ENCODE measurements around the gene RGS6. TPM values are rescaled to one million over a fixed set of nuclear protein-coding genes. Genes with fewer than 3 reads are reported as not detected.

The RGS6 gene
- total RNA-seq, 1 donor from 2014 or later, result 1.1 TPM

DNA sequence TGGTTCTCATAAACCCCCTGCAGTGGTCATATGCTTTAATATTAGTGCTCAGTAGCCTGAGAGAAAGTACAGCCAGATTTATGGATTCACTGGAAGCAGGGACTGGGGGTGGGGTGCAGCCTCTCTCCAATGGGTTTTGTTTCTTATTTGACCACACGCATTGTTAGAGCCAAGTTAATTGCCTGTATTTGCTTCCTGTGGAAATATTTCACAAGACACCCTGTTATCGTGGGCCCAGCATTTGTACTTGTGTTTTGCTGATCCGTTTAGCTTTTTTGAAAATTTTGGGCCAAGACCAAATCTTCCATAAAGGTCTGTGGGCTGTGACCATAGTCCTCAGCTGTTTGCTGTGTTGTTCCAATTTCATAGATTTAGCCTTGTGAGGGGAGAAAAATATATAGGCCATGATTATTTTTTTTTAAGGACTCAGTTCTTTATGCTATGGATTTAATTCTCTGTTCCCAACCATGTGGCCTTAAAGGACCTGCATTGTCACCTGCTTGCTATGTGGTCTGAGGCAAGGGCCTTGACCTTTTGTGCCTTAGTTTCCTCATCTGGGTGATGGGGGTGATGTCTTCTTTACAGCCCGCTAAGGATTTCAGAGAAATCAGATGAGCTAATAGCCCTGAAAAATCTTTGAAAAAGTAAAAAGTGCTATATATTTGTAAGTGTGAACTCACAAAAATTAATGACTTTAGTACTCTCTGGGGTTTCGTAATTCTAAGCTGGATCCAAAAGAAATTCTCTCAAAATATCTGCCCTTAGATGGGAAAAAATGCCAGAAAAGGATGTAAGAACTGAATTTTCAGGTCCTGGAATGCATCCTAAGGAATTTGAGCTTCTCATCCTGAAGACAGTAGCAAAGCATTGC is 591.4 kb downstream of the RGS6 start:
- peak; percentile 21 for DNase-seq (ENCODE audit: low spot score)

GRCh38 chr14:72524295-72524629 is 592.0 kb downstream of the RGS6 start:
- DNase-seq (ENCODE audit: low spot score), result no peak

- no peak for DNase-seq (ENCODE audit: low spot score)
Measured at GRCh38 chr14:72525087-72525915, 593.1 kb downstream of the RGS6 start.

- DNase-seq (ENCODE audit: low spot score), result no peak
Measured at GRCh38 chr14:72527591-72527990, 595.4 kb downstream of the RGS6 start.

GRCh38 chr14:72528059-72528862 is 596.0 kb downstream of the RGS6 start:
- DNase-seq (ENCODE audit: low spot score), result no peak

GRCh38 chr14:72528863-72529175 is 596.6 kb downstream of the RGS6 start:
- DNase-seq (ENCODE audit: low spot score), result no peak

DNA sequence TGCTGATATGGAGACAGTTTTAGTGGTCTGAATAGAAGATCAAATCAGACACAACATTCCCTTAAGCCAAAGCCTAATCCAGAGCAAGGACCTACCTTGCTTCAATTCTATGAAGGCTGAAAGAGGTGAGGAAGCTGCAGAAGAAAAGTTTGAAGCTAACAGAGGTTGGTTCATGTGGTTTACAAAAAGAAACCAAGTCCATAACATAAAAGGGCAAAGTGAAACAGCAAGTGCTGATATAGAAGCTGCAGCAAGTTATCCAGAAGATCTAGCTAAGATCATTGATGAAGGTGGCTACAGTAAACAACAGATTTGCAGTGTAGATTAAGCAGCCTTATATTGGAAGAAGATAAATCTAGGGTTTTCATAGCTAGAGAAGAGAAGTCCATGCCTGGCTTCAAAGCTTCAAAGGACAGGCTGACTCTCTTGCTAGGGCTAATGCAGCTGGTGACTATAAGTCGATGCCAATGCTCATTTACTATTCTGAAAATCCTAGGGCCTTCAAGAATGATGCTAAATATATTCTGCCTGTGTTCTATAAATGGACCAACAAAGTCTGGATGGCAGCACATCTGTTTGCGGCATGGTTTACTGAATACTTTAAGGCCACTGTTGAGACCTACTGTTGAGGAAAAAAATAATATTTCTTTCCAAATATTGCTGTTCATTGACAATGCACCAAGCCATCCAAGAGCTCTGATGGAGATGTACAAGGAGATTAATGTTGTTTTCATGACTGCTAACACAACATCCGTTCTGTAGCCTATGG is 600.6 kb downstream of the RGS6 start:
- DNase-seq (ENCODE audit: low spot score), result no peak

GRCh38 chr14:72535485-72535884 is 603.3 kb downstream of the RGS6 start:
- DNase-seq (ENCODE audit: low spot score), result no peak

DNA sequence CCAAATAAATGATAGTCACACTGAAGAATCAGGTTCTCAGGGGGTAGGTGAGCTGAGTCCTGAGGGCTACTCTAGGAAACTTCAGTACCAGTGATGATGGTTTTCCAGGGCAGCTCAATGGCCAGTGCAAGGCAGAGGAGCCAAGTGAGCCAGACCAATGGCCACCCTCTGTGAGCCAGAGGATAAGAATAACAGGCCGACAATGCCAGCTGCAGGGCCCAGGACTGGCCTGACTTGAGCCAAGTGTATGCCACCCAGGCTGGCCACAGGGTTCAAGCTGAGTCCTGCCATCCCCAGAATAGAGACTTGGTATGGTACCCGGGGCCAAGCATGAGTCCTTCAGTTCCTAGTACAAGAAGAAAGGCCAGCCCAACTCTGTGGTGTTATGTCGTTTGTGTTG is 606.2 kb downstream of the RGS6 start:
- DNase-seq (ENCODE audit: low spot score), result no peak

DNA sequence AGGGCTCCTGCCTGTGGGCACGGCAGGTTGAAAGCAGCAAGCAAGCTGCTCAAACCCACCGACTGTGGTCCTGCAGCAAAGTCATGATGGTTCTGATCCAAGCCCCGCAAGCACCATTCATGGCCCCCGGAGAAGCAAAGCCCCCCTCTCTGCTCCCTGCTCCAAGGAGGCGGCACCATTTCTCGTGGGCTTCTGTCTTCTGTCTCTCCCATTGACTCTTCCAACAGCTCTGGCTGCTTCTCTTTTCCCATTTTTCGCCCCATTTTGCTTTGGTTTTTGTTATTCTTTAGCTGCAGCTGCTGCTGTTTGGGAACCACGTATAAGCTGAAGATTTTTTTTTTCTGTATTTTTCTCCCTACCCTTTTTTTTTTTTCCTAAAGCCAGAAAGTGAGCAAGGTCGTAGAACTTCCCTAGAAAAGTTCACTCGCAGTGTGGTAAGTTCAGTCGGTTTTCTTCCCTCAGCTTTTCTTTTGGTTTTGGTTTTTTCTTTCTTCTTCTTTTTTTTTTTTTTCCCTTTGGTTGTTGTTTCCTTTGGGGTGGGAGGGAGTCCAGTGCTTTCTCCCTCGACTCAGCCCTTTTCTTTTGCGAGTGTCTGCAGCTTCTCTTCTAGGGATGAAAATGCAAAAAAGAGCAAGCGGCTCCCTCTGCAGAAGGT is 607.6 kb downstream of the RGS6 start:
- DNase-seq (ENCODE audit: low spot score), result no peak

- DNase-seq (ENCODE audit: low spot score), result no peak
Measured at GRCh38 chr14:72540836-72541235, 608.6 kb downstream of the RGS6 start.

- no peak for DNase-seq (ENCODE audit: low spot score)
Measured at GRCh38 chr14:72541546-72541945, 609.3 kb downstream of the RGS6 start.

DNA sequence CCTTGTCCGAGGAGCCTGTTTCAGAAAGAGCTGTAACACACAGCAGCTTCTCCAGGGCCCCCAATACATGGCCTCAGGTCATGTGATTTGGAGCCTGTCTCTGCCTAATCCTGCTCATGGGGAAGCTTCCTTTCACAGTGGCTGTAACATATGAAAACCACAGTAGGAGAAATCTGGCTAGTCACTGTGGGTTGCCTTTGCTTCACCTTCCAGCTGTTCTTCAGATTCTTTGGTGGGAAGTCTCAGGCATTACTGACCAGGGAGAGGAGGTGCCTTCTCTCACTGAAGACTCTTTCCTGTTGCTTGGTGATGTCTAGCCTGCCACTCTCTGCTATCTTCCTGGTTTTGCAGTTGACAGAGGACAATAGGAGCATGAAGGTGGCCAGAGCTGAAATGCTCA is 611.1 kb downstream of the RGS6 start:
- no peak for DNase-seq (ENCODE audit: low spot score)

GRCh38 chr14:72544615-72545387 is 612.6 kb downstream of the RGS6 start:
- DNase-seq (ENCODE audit: low spot score), result no peak

DNA sequence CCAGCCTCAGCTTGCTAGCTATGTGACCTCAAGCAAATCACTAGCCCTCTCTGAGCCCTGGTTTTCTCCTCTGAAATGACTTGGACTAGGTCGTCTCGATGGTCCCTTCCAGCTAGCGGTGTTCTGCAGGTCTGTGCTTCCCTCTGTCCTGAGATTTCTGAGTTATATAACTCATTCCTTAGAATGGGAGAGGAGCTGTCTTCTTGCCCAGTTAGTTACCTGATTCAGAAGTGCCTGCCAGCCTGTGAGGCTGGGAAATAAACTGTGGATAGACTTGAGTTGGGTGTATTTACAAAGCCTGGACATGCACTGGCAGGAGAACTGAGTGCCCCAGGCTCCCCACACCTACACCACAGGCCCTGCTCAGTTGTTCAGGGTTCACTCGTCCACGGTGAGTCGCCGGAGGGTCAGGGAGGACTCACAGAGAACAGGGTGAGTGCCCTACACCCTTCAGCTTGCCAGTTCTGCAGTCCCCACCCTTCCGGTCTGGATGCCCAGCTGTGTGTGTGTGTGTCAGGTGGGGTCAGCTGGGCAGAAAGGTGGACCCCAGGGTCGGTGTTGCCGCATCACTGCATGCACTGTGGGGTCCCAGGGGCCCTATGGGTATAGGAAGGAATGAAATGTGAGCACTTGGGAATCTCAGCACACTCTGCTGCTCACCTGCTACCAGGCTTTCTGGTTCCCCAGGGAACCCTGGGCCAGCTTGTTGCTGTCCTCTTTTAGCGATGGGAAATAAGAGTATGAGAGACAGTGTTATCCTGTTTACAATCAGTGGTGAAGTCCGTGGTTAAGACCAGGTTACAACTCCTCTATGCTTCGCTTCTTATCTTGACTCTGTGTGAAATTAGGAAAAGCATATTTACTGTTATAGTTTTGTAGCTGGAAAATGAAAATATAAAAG is 613.4 kb downstream of the RGS6 start:
- no peak for DNase-seq (ENCODE audit: low spot score)

- DNase-seq (ENCODE audit: low spot score), result no peak
Measured at GRCh38 chr14:72546344-72547016, 614.3 kb downstream of the RGS6 start.

DNA sequence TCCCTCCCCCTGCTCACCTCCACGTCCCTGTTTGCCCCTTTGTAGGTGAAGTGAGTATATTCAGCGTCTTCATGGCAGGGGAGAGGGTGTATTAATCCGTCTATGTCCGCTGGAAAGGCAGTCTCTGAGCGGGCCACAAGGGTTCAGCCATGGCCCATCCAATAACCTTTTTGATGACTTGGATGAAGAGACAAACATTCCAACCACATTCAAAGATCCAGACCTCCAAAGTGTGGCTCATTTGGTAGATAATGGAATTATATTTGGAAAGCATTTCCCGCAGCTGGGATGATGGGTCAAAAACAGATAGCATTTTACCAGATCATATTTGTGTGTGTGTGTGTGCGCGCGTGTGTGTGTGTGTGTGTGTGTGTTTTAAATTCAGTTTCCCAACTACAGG is 615.8 kb downstream of the RGS6 start:
- no peak for DNase-seq (ENCODE audit: low spot score)

GRCh38 chr14:72549026-72549425 is 616.8 kb downstream of the RGS6 start:
- DNase-seq (ENCODE audit: low spot score), result no peak

GRCh38 chr14:72549854-72550253 is 617.6 kb downstream of the RGS6 start:
- DNase-seq (ENCODE audit: low spot score), result no peak

Data from mucosa of gallbladder (tissue), 1 donor.